ENCODE measurements around the gene COL5A3. TPM values are rescaled to one million over a fixed set of nuclear protein-coding genes. Genes with fewer than 3 reads are reported as not detected.

Gene COL5A3
- polyA plus RNA-seq, 1 of the 3 experiments (the other 2 are of a cell fraction) = under 0.01 TPM

DNA sequence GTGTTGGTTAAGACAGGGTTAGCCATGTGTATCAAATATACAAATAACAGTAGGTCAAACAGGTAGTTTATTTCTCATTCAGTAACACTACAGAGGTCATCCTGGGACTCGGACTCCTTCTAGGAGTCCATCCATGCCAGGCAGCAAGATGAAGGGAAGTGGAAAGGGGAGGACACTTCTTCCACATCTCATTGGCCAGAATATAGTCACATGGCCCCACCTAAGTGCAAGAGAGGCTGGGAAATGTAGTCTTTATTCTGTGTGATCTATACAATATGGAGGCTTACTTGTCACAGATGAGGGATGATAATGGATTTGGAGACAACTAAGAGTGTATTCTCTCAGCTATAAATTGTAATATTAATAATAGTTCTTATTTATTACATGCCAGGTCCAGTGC lies 34.1 kb upstream of the COL5A3 start:
- Histone ChIP-seq H3K36me3 (replicated peaks in 1 of 2; ENCODE audit: control insufficient read depth in 1 of 2, insufficient read depth in 2 of 2, low read length in 1 of 2) (no peaks in the 10 kb centered on the region), H3K4me2 (no peak overlapping the region), H4K20me1 (ENCODE audit: insufficient read depth) (no peaks in the 10 kb centered on the region), H3K27ac (ENCODE audit: low read depth in 2 of 2, low read length in 1 of 2) (no peak overlapping the region), H2AFZ (ENCODE audit: low read depth) (no peak overlapping the region), H3K9ac (no peak overlapping the region), H3K9me3 (peaks cover 7% of the 10 kb centered on the region; the same call in 1 of the 2 replicates), H3F3A (replicated peaks; ENCODE audit: insufficient read depth) (no peaks in the 10 kb centered on the region), H3K9me2 (no peaks in the 10 kb centered on the region), H3K79me2 (ENCODE audit: insufficient read depth) (no peaks in the 10 kb centered on the region), H3K4me1 (ENCODE audit: control insufficient read depth in 1 of 2, insufficient read depth in 2 of 2, low read depth in 1 of 2, low read length in 1 of 2) (no peaks in the 10 kb centered on the region), H3K4me3 (ENCODE audit: low read depth in 2 of 2, low read length in 1 of 2) (no peak overlapping the region; a peak in 1 of 4 replicates), H3K27me3 (ENCODE audit: insufficient read depth) (no peaks in the 10 kb centered on the region; the same call in 1 of the 2 replicates)
- DNase-seq = no peak
- POLR2A ChIA-PET = no interaction called here
- TF ChIP-seq SMC3 (IDR thresholded peaks at IDR 0.05; ENCODE audit: low read depth, low read length) = no peak
- no peak for TF ChIP-seq JUND (IDR thresholded peaks at IDR 0.05)
- no peak for TF ChIP-seq GATA2 (CRISPR knock-in tag; IDR thresholded peaks at IDR 0.05)
- TF ChIP-seq REST (IDR thresholded peaks at IDR 0.05; ENCODE audit: low read depth, low read length) = no peak
- no peak for TF ChIP-seq EZH2phosphoT487 (IDR thresholded peaks at IDR 0.05; ENCODE audit: borderline replicate concordance, low read depth)
- no peak for TF ChIP-seq YY1 (IDR thresholded peaks at IDR 0.05; ENCODE audit: low read depth)
- TF ChIP-seq RAD21 (IDR thresholded peaks at IDR 0.05; ENCODE audit: low read length) = no peak
- no peak for TF ChIP-seq POLR2AphosphoS5 (IDR thresholded peaks at IDR 0.05; ENCODE audit: low read depth, low read length)
- no peak for TF ChIP-seq USF1 (IDR thresholded peaks at IDR 0.05; ENCODE audit: borderline replicate concordance, low read depth)
- TF ChIP-seq MEF2A (IDR thresholded peaks at IDR 0.05; ENCODE audit: borderline replicate concordance, low read depth) = no peak
- no peak for TF ChIP-seq TAF1 (IDR thresholded peaks at IDR 0.05; ENCODE audit: borderline replicate concordance, low read depth, low read length)
- no peak for TF ChIP-seq FOXM1 (IDR thresholded peaks at IDR 0.05; ENCODE audit: low read depth)
- TF ChIP-seq NFIC (IDR thresholded peaks at IDR 0.05; ENCODE audit: borderline replicate concordance) = no peak
- no peak for TF ChIP-seq NRF1 (IDR thresholded peaks at IDR 0.05; ENCODE audit: low read depth, low read length)
- TF ChIP-seq RXRA (IDR thresholded peaks at IDR 0.05; ENCODE audit: borderline replicate concordance, low read depth) = no peak
- TF ChIP-seq ELF1 (IDR thresholded peaks at IDR 0.05) = no peak
- TF ChIP-seq CHD2 (IDR thresholded peaks at IDR 0.05; ENCODE audit: low read length, partially characterized antibody) = no peak
- no peak for TF ChIP-seq ZBTB33 (IDR thresholded peaks at IDR 0.05; ENCODE audit: borderline replicate concordance, low read depth)
- TF ChIP-seq, protein P1, sequence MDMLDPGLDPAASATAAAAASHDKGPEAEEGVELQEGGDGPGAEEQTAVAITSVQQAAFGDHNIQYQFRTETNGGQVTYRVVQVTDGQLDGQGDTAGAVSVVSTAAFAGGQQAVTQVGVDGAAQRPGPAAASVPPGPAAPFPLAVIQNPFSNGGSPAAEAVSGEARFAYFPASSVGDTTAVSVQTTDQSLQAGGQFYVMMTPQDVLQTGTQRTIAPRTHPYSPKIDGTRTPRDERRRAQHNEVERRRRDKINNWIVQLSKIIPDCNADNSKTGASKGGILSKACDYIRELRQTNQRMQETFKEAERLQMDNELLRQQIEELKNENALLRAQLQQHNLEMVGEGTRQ (IDR thresholded peaks at IDR 0.05; ENCODE audit: borderline replicate concordance, low read depth, low read length) = no peak
- TF ChIP-seq TEAD4 (IDR thresholded peaks at IDR 0.05; ENCODE audit: borderline replicate concordance, insufficient read depth) = no peak
- 0% methylated on average over 1 of the region's 1 CpG for WGBS (ENCODE audit: low lambda C conversion rate)
- CTCF ChIA-PET = interaction anchor here (4.4 kb wide), 1 partner anchor 17 kb away, joined by 21 read pairs; no protein-coding TSS in a partner anchor

All from SK-N-SH (cell line).